ENCODE results near the gene ATG12.

The ATG12 gene

GRCh38 chr5:115806986-115807653, 34.2 kb downstream of the ATG12 start:
- DNase-seq = no peak

GRCh38 chr5:115801984-115802383, 39.4 kb downstream of the ATG12 start:
- DNase-seq = no peak

- no peak for DNase-seq
Observed at GRCh38 chr5:115801152-115801551, 40.2 kb downstream of the ATG12 start.

GRCh38 chr5:115800108-115800507, 41.3 kb downstream of the ATG12 start:
- no peak for DNase-seq

GRCh38 chr5:115798252-115798651, 43.1 kb downstream of the ATG12 start:
- no peak for DNase-seq

GRCh38 chr5:115796656-115797055, 44.7 kb downstream of the ATG12 start:
- DNase-seq = no peak

GRCh38 chr5:115795700-115796099, 45.7 kb downstream of the ATG12 start:
- no peak for DNase-seq

- DNase-seq = no peak
Observed at GRCh38 chr5:115788440-115788839, 52.9 kb downstream of the ATG12 start.

GRCh38 chr5:115787426-115787825, 53.9 kb downstream of the ATG12 start:
- DNase-seq = no peak

GRCh38 chr5:115785381-115786065, 55.8 kb downstream of the ATG12 start:
- DNase-seq = no peak

- DNase-seq = no peak
Observed at GRCh38 chr5:115778417-115778816, 62.9 kb downstream of the ATG12 start.

Data from stimulated activated CD4-positive, alpha-beta T cell treated with anti-CD3 and anti-CD28 coated beads, Interleukin-4, amount 100 ng/mL, for 24 hours (primary cell).